Measurements from ENCODE around the gene ZKSCAN4.
A peak's percentile ranks its signal among the peaks of the same experiment; 100 is the strongest.

GRCh38 chr6:28220257-28221133 lies 31.6 kb downstream of the ZKSCAN4 start:
- TF ChIP-seq POLR2AphosphoS5 (IDR thresholded peaks at IDR 0.05; ENCODE audit: low read depth, low read length): no peak
- no peak for TF ChIP-seq RFX5 (IDR thresholded peaks at IDR 0.05; ENCODE audit: low read length)
- TF ChIP-seq EP300 (IDR thresholded peaks at IDR 0.05; ENCODE audit: borderline replicate concordance in 1 of 2, low read depth in 1 of 2, low read length in 1 of 2): no peak
- TF ChIP-seq RAD21 (IDR thresholded peaks at IDR 0.05; ENCODE audit: low read length): no peak
- TF ChIP-seq TEAD4 (IDR thresholded peaks at IDR 0.05; ENCODE audit: borderline replicate concordance, insufficient read depth): no peak
- no peak for TF ChIP-seq SIN3A (IDR thresholded peaks at IDR 0.05; ENCODE audit: borderline replicate concordance, low read depth, low read length)
- 0 out of 2 replicates have a peak, but pooled peaks have one; percentile 7 for TF ChIP-seq CTCF (IDR thresholded peaks at IDR 0.05)
- no peak for TF ChIP-seq EZH2phosphoT487 (IDR thresholded peaks at IDR 0.05; ENCODE audit: borderline replicate concordance, low read depth)
- TF ChIP-seq MAX (IDR thresholded peaks at IDR 0.05; ENCODE audit: low read depth): no peak
- no peak for TF ChIP-seq TAF1 (IDR thresholded peaks at IDR 0.05; ENCODE audit: borderline replicate concordance, low read depth, low read length)
- TF ChIP-seq FOXJ3 (CRISPR knock-in tag; IDR thresholded peaks at IDR 0.05): no peak
- TF ChIP-seq ELF1 (IDR thresholded peaks at IDR 0.05): no peak

Measured in SK-N-SH (cell line).